Sigmoid colon (tissue), 7 donors: ENCODE data around the gene PKLR. TPM values are rescaled to one million over a fixed set of nuclear protein-coding genes. Genes with fewer than 3 reads are reported as not detected.
A peak's percentile ranks its signal among the peaks of the same experiment; 100 is the strongest.

Source experiments
- DNase-seq: peaks from one replicate; pipeline ENCODE4 v3.0.0-alpha.2; 2019
- H3K27ac ChIP-seq, 4 donors: fragments of 200-600 bp; sonication (generic); one replicate each; pipeline ENCODE4 v1.5.1; 2016 to 2019; ENCODE audit warnings: mild to moderate bottlenecking in 1 of 4
- H3K27me3 ChIP-seq, 3 donors: fragments of 200-600 bp; sonication (generic); one replicate each; pipeline ENCODE4 v1.5.1; 2019; ENCODE audit warnings: mild to moderate bottlenecking in 1 of 3
- H3K36me3 ChIP-seq, 4 donors: fragments of 200-600 bp; sonication (generic); one replicate each; pipeline ENCODE4 v1.5.1; 2016 to 2019
- H3K4me1 ChIP-seq, 4 donors: fragments of 200-600 bp; sonication (generic); one replicate each; pipeline ENCODE4 v1.5.1; 2017 to 2019
- H3K4me3 ChIP-seq, 4 donors: fragments of 200-600 bp; sonication (generic); one replicate each; pipeline ENCODE4 v1.5.1; 2017 to 2019; ENCODE audit warnings: mild to moderate bottlenecking in 2 of 4, moderate library complexity in 1 of 4
- H3K9me3 ChIP-seq, 4 donors: fragments of 200-600 bp in 3 of 4; sonication (generic) in 3 of 4; one replicate each; pipeline versions ENCODE4 v1.5.1 to v1.6.1; 2013 to 2019
- EP300 ChIP-seq, 4 donors: sonication (generic); formaldehyde crosslinking; IDR thresholded peaks; one replicate each; pipeline ENCODE4 v1.6.1; 2017; ENCODE audit warnings: antibody characterized with exemption in 4 of 4
- POLR2A ChIP-seq, 2 donors: fragments of 450-650 bp; IDR thresholded peaks; one replicate each; pipeline ENCODE4 v1.6.1; 2016; ENCODE audit warnings: antibody characterized with exemption in 2 of 2, mild to moderate bottlenecking in 2 of 2, moderate library complexity in 2 of 2
- POLR2AphosphoS5 ChIP-seq, 4 donors: sonication (generic); formaldehyde crosslinking; IDR thresholded peaks; one replicate each; pipeline ENCODE4 v1.6.1; 2017; ENCODE audit warnings: antibody characterized with exemption in 4 of 4
- WGBS, 2 donors: extraction: QIAGEN DNeasy Blood & Tissue Kit; methylation state at CpG; one replicate each; pipeline ENCODE4 v1.1.7; 2013; 5-methylcytosine and 5-hydroxymethylcytosine counted together
- intact Hi-C: fragments of 100-400 bp; cut with DNase I; formaldehyde crosslinking; loops from one replicate; pipeline ENCODE4 v1.15.1; 2023
- polyA plus RNA-seq, 3 donors: library from polyadenylated mRNA; stranded (reverse); fragments of 200-250 nt; gene quantifications; one replicate each; pipeline ENCODE4 v1.2.3, GENCODE V29; 2013
- total RNA-seq, 4 donors: library from RNA; depleted of rRNA; stranded (reverse); fragments of >200 nt; gene quantifications; one replicate each; pipeline ENCODE4 v1.1.0, GENCODE V29; 2016
- TF ChIP-seq, protein P1 (sequence below), 4 experiments: fragments of 450-650 bp in 3 of 4; fragments of 200-600 bp in 1 of 4; IDR thresholded peaks; one replicate each; pipeline ENCODE4 v1.5.1; 2016 to 2019; ENCODE audit warnings: antibody characterized with exemption in 4 of 4, mild to moderate bottlenecking in 3 of 4, moderate library complexity in 2 of 4
- donor health status: healthy with polysubstance abuse.
- donor health status: Bipolar disorder and iron deficiency.
- donor health status: healthy.

PKLR gene
- total and polyA plus RNA-seq, 7 donors, result under 0.01 to 0.69 (median 0.38) TPM; not detected in 4

DNA sequence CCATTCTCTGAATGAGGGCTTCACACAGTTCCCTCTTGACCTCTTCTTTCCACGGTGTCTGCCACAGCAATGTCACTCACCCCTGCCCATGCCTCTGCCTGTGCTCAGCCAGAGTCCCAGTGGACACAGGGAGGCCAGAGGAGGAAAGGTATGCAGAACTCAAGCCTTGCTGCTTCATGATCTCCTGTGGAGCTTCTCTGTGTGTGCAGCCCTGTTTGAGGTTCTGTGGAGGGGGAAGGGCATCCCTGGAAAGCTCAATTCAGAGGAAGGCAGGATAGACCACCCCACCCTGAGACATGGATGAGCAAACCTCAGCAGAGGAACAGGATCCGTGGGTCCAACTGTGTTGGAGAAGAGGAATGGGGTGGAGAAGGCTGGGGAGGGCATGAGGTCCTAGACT, 22.0 kb downstream of the PKLR start:
- intact Hi-C loops, result loop anchor here (2.0 to 5.0 kb wide), 2 partner anchors 28 to 313 kb away; no protein-coding TSS in a partner anchor
- 87 to 93% methylated on average over 2 of the region's 2 CpGs for WGBS, 2 donors
- no peaks in the 10 kb centered on the region for H3K9me3 ChIP-seq
- peaks cover 0 to 22% (median 18%) of the 10 kb centered on the region in 4 donors for H3K4me1 ChIP-seq
- H3K27me3 ChIP-seq, result no peaks in the 10 kb centered on the region
- H3K4me3 ChIP-seq, result no peak overlapping the region
- H3K36me3 ChIP-seq, result no peaks in the 10 kb centered on the region
- DNase-seq, result no peak
- TF ChIP-seq EP300 (IDR thresholded peaks at IDR 0.05) (no peak), POLR2AphosphoS5 (IDR thresholded peaks at IDR 0.05) (no peak), POLR2A (IDR thresholded peaks at IDR 0.05) (no peak)
- TF ChIP-seq, protein P1, sequence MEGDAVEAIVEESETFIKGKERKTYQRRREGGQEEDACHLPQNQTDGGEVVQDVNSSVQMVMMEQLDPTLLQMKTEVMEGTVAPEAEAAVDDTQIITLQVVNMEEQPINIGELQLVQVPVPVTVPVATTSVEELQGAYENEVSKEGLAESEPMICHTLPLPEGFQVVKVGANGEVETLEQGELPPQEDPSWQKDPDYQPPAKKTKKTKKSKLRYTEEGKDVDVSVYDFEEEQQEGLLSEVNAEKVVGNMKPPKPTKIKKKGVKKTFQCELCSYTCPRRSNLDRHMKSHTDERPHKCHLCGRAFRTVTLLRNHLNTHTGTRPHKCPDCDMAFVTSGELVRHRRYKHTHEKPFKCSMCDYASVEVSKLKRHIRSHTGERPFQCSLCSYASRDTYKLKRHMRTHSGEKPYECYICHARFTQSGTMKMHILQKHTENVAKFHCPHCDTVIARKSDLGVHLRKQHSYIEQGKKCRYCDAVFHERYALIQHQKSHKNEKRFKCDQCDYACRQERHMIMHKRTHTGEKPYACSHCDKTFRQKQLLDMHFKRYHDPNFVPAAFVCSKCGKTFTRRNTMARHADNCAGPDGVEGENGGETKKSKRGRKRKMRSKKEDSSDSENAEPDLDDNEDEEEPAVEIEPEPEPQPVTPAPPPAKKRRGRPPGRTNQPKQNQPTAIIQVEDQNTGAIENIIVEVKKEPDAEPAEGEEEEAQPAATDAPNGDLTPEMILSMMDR (IDR thresholded peaks at IDR 0.05), result no peak
- H3K27ac ChIP-seq, result no peak overlapping the region

DNA sequence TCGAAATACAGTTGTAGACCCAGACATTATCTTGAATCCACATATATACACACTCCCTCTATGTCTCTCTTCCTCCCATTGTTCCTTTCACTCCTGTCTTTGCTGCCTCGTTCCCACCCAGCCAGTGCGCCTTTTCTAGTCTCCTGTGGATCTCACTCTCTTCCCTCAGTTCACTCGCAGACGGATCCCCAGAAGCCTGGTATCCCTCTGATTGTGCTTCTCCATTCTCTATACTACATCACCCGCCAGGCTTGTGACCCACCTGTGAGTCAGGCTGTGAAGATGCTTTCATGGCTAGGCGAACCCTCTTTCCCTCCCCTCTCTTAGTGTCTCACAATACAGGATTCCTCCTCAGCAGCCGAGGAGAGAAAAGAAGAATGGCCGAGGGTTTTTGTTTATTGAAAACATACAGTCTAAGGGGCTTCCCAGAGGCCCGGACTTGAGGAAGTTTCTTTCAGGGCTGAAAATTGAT, 22.5 kb downstream of the PKLR start:
- Histone ChIP-seq H3K4me1 (peaks cover 0 to 23% (median 18%) of the 10 kb centered on the region in 4 donors), H3K27ac (no peak overlapping the region), H3K36me3 (no peaks in the 10 kb centered on the region), H3K9me3 (no peaks in the 10 kb centered on the region), H3K27me3 (no peaks in the 10 kb centered on the region), H3K4me3 (no peak overlapping the region)
- no peak for TF ChIP-seq POLR2AphosphoS5 (IDR thresholded peaks at IDR 0.05)
- no peak for TF ChIP-seq EP300 (IDR thresholded peaks at IDR 0.05)
- no peak for TF ChIP-seq POLR2A (IDR thresholded peaks at IDR 0.05)
- TF ChIP-seq, protein P1 (IDR thresholded peaks at IDR 0.05), result no peak
- DNase-seq, result no peak
- 64 to 70% methylated on average over 10 of the region's 10 CpGs for WGBS, 2 donors
- intact Hi-C loops, result loop anchor here (2.0 to 5.0 kb wide), 2 partner anchors 28 to 314 kb away; no protein-coding TSS in a partner anchor

DNA sequence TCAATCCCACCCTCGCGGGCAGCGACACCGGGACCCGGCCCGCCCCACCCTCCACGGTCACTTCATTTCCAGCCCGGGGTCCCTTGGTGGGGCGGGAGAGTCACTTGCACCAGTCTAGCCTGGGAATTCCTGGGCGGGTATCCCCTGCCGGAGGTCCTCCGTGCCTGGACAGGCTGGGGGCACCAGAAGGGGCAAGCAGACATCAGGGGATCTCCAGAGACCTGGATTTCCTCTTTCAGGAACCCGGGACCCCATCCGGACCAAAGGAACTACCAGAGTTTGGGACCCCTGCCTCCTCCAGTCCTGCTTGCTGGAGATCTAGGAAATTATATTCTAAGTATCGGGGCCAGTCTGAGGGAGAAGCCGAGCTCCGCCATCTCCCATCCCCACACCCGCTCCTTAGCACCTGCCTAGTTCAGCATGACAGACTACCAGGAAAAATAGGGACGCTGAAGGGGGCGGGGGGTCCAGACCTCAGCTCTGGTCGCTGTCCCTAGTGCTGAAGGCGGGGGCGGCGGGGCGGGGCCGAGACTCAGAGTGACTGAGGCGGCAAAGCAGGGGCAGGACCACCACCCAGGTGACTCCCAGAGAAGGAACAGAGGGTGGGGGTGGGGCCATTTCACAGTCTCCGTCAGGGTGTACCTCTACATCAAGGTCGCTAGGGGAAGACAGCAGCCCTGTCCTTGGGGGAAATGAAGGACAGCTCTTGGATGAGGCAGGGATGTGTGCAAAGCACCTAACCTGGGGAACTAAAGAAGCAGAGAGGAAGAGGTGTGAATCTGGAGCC, 23.1 kb downstream of the PKLR start:
- WGBS, 2 donors, result 1% methylated on average over 29 of the region's 29 CpGs
- Histone ChIP-seq H3K27me3 (no peaks in the 10 kb centered on the region), H3K27ac (peak overlapping the region; percentile 70 to 79 (median 77)), H3K4me1 (peaks cover 0 to 25% (median 18%) of the 10 kb centered on the region in 4 donors), H3K36me3 (no peaks in the 10 kb centered on the region), H3K9me3 (no peaks in the 10 kb centered on the region), H3K4me3 (peak overlapping the region; percentile 55 to 86 (median 68))
- peak; percentile 76 for DNase-seq
- intact Hi-C loops, result loop anchor here (1.0 to 5.0 kb wide), 3 partner anchors 29 to 314 kb away; no protein-coding TSS in a partner anchor
- no peak for TF ChIP-seq EP300 (IDR thresholded peaks at IDR 0.05)
- TF ChIP-seq, protein P1 (IDR thresholded peaks at IDR 0.05), result peak in 2 of 4 experiments; percentile 19 to 30

- Histone ChIP-seq H3K4me1 (peaks cover 0 to 29% (median 23%) of the 10 kb centered on the region in 4 donors), H3K4me3 (peak within 1 kb of the TSS; percentile 55 to 86 (median 68)), H3K36me3 (no peaks in the 10 kb centered on the region), H3K27me3 (no peaks in the 10 kb centered on the region), H3K9me3 (no peaks in the 10 kb centered on the region), H3K27ac (peak within 1 kb of the TSS; percentile 70 to 79 (median 77))
- 1% methylated on average over 68 of the region's 68 CpGs for WGBS, 2 donors
- TF ChIP-seq POLR2AphosphoS5 (IDR thresholded peaks at IDR 0.05) (no peak), POLR2A (IDR thresholded peaks at IDR 0.05) (no peak), EP300 (IDR thresholded peaks at IDR 0.05) (no peak)
- TF ChIP-seq, protein P1 (IDR thresholded peaks at IDR 0.05), result peak in 2 of 4 experiments; percentile 21 to 61
- DNase-seq, result peak; percentile 99
- intact Hi-C loops, result loop anchor here (1.0 to 5.0 kb wide), 2 partner anchors 46 to 315 kb away; no protein-coding TSS in a partner anchor
Measured at GRCh38 chr1:155277070-155277901, 24.0 kb downstream of the PKLR start, which contains the start of gene HCN3. Gene HCN3 (plus strand): TSS chr1:155277463. CDS start chr1:155277591, 128 bp downstream.
